Sciatic nerve (tissue), 2 donors: Measurements from ENCODE around the gene TMEM42. TPM values are rescaled to one million over a fixed set of nuclear protein-coding genes. Genes with fewer than 3 reads are reported as not detected.
"Not testable (repeated sequence)": the region's sequence is repeated elsewhere in the genome, so short reads cannot be mapped to it uniquely, and the experiment has no call there.

ENCODE experiments used
- ATAC-seq: fragments of 200-7000 bp; cut with Tn5 transposase; one replicate; pipeline ENCODE4 v1.9.1; 2020; ENCODE audit warnings: mild to moderate bottlenecking, moderate library complexity
- DNase-seq: peaks from one replicate; pipeline ENCODE4 v3.0.0-alpha.2; 2020; ENCODE audit warnings: low spot score
- intact Hi-C: fragments of 100-400 bp; cut with DNase I; formaldehyde crosslinking; loops from one replicate; pipeline ENCODE4 v1.14.2; 2022
- total RNA-seq: library from RNA; stranded (reverse); fragmentation: NEBNext Ultra II Directional; extraction: Animal tissue kit (Norgen Biotek cat#: 25700); gene quantifications from one replicate; pipeline ENCODE4 v1.2.1, GENCODE V29; 2021
- donor health status: DM: no; HTN: no; CAD: no.
- donor health status: DM: no; HTN: no; CAD: no.

Gene TMEM42
- 21.4 TPM for total RNA-seq

- intact Hi-C loops = no loop called here
- peak; percentile 94 for DNase-seq
- ATAC-seq = peak; percentile 99
These were observed at the start of gene TMEM42 for GRCh38 chr3:44861412-44862225. Gene TMEM42, plus strand, starts transcription at chr3:44861912. Its CDS starts 13 bp downstream, at chr3:44861925.

- DNase-seq (no peak), ATAC-seq (no peak)
- intact Hi-C loops = no loop called here
These were observed 47.0 kb upstream of the TMEM42 start for GRCh38 chr3:44814751-44815150.

- intact Hi-C loops, DNase-seq, ATAC-seq: not testable (repeated sequence)
These were observed 45.4 kb upstream of the TMEM42 start for GRCh38 chr3:44816334-44816733.

GRCh38 chr3:44821206-44821605, 40.5 kb upstream of the TMEM42 start:
- intact Hi-C loops, ATAC-seq, DNase-seq: not testable (repeated sequence)

- no peak for DNase-seq
- intact Hi-C loops = no loop called here
- ATAC-seq = no peak
These were observed 36.3 kb upstream of the TMEM42 start for GRCh38 chr3:44825264-44825925.

DNA sequence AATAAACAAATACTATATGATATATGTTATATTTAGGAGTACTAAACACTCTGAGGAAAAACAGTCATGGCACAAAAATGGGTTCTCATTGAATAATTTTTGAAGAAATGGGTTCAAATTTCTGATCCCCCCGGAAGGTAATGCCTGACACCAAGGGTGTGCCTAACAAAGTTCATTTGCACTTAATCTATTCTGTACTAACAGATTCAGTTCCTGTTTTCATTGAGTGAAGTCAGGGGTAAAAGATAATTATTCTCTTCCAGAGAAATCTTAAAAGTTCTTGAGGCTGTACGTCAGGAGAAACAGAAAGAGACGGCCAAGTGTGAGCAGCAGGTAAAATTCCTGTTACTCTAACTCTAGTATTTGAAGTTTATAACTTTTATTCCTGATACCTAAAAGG, 34.5 kb upstream of the TMEM42 start:
- intact Hi-C loops = no loop called here
- ATAC-seq = no peak

DNA sequence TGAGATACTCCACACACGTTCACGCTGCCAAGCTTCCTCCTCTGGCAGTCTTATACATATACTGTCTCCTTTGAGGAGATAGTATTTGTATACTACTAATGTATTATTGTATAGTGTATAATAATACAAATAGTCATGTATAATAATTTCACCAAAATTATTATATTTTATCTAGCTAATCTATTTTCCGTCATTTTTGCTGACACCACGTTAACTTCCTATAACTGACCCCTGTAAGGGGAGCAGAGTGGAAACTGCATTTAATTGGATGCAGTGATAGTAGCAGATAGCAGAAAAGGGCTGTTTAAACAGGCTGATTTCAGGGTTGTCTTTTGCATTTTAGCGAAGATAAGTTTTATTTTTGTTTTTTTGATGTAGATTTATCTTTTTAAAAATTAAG, 30.5 kb upstream of the TMEM42 start:
- no peak for DNase-seq
- intact Hi-C loops = no loop called here
- ATAC-seq = no peak

More for the DNA sequence above, 34.5 kb upstream of the TMEM42 start:
- DNase-seq = no peak

DNA sequence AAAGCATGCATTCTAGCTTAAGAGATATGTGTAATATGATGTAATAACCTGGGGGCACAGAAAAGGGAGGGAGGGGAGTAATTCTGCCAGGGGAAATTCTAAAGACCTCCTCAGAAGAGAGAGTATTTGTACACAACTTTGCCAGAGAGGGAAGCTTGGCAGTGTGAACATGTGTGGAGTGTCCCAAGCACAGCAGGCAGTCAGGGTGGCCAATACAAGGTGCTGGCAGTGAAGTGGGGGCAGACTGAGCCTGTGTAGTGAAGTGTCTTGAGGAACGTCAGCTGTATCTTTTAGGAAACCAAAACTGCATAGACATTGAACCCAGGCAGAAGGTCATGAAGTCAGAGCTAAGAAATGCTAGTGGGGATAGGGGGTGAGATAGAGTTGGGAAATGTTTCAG, 29.7 kb upstream of the TMEM42 start:
- intact Hi-C loops = no loop called here

GRCh38 chr3:44832965-44833364, 28.7 kb upstream of the TMEM42 start:
- ATAC-seq (no peak), DNase-seq (no peak)
- intact Hi-C loops = no loop called here

More for the DNA sequence above, 29.7 kb upstream of the TMEM42 start:
- DNase-seq (no peak), ATAC-seq (no peak)

GRCh38 chr3:44833394-44833793, 28.3 kb upstream of the TMEM42 start:
- intact Hi-C loops = no loop called here
- ATAC-seq (no peak), DNase-seq (no peak)

DNA sequence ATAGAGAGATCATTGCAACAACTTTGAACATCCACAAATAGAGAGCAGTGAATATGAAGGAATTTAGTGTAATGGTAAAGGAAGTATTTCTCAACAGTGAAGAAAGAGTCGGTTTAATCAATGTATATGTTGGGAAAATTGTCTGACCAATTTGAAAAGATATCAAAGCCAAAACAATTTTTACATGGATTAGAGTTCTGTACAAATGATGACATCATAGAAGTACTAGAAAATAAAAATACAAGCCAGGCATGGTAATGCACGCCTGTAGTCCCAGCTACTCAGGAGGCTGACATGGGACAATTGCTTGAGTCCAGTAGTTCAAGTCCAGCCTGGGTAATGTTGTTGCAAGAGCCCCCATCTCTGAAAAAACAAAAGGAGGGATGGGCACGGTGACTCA, 26.0 kb upstream of the TMEM42 start:
- intact Hi-C loops = no loop called here
- no peak for ATAC-seq

DNA sequence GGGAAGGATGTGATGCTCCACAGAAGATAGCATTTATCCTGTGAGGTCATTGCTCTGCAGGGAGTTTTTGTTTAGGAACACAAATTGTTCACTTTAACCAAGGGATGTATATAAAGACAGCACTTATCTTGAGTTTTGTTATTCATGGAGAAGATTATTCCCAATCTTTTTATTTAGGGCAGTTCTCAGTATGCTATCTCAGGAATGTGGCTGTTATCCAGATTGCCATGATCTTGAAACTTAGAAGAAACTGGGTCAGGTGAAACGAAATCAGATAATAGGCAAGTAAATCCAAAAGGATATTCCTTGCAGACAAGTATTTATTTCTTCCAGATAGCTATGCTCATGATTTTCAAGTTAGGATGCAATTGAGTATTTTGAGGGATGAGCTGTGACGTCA, 19.3 kb upstream of the TMEM42 start:
- ATAC-seq (no peak), DNase-seq (no peak)
- intact Hi-C loops = no loop called here

More for the DNA sequence above, 26.0 kb upstream of the TMEM42 start:
- no peak for DNase-seq

DNA sequence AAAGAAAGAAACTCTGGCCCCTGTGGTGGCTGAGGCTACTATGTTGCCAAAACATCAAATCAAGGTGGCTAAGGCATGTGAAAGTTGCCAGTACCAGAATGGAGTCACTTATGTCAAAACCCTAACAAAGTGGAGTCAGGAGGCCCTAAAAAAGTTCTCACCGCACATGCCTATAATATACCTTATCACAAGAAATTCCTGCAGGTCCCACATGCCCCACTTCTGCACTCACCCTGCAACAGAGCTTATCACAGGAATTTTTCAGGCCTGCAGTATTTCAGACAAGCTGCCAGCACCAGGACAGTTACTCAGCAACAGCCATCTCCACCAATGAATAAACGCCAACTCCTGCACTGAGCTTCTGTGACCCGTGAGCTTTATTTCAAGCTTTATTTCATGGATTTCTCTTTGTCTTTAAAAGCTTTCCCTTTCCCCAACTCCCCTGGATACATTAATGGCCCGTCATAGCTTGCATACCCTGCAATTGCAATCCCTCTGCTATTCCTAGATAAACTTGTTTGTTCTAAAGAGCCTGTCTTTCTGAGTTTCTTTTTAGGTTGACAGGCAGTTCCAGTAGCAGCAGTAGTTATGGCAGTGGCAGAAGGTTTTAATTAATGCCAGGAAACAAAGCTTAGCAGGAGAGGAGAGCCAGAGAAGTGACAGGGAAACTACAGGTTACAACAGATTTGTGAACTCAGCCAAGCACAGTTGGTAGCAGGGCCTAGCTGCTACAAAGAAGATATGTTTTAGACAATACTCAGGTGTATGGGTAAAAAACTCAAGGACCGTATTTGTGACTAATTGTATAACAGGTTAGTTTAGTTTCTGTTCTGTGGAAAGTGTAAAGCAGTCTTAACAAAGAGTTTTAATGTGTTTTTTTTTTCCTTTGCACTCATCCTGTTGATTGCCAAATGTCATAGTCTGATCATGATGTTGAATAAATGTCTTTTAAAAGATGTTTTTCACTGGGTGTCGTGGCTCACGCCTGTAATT, 15.9 kb upstream of the TMEM42 start:
- ATAC-seq (no peak), DNase-seq (no peak)
- intact Hi-C loops = no loop called here

DNA sequence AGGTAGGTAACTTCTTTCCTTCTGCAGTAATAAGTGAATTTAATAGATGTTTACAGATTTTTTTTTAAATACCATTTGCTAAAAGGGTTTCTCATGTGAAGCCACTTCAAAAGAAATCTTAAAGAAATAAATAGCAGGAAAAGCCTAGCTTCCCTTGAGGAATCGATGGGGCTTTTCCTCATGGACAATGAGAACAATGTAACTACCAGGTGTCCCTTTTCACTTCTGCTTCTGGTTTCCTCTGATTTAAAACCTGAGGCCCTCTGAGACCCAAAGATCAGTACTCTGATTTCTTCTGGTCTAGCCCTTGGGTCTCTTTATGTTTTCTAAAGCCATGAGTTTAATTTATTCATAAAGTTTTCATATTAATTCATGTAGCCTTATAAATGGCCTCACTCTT, 13.1 kb upstream of the TMEM42 start:
- no peak for DNase-seq
- intact Hi-C loops = no loop called here
- ATAC-seq = no peak

GRCh38 chr3:44856663-44857062, 5.0 kb upstream of the TMEM42 start:
- ATAC-seq, intact Hi-C loops, DNase-seq: not testable (repeated sequence)

GRCh38 chr3:44860117-44860516, 1.6 kb upstream of the TMEM42 start:
- intact Hi-C loops = no loop called here
- DNase-seq = no peak
- ATAC-seq = no peak

DNA sequence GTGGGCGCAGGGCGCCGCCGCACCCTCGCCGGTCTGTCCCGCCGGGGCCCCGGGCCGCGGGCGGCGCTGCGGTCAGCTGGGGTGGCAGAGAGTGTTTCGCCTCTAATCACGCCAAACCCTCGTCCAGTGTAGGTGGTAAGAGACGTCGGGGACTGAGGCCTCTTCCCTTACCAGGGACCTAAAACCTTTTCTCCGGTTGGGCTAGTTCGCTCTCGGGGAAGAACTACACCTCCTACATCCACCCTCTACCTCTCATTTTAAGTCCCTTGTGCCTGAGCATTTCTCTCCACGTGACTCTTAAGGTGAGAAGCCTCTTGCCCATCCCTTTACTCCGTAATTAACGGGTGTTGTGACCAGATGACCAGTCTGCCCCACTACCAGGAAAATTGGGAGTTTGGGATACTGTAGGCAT, 520 bp downstream of the TMEM42 start:
- intact Hi-C loops = no loop called here
- DNase-seq = no peak

GRCh38 chr3:44865272-44866035, 3.7 kb downstream of the TMEM42 start:
- ATAC-seq (no peak), DNase-seq (no peak)
- intact Hi-C loops = no loop called here

More for the DNA sequence above, 520 bp downstream of the TMEM42 start:
- ATAC-seq = peak; percentile 5
